ENCODE measurements around the gene UNC13D.

Gene UNC13D

GRCh38 chr17:75834279-75834920, 9.8 kb downstream of the UNC13D start:
- DNase-seq (ENCODE audit: low read depth), result no peak
- TF ChIP-seq CTCF (IDR thresholded peaks at IDR 0.05; ENCODE audit: insufficient read depth, low read depth, low read length, missing control alignments), result no peak
- H3K4me3 ChIP-seq (ENCODE audit: low read length), result no peak overlapping the region

DNA sequence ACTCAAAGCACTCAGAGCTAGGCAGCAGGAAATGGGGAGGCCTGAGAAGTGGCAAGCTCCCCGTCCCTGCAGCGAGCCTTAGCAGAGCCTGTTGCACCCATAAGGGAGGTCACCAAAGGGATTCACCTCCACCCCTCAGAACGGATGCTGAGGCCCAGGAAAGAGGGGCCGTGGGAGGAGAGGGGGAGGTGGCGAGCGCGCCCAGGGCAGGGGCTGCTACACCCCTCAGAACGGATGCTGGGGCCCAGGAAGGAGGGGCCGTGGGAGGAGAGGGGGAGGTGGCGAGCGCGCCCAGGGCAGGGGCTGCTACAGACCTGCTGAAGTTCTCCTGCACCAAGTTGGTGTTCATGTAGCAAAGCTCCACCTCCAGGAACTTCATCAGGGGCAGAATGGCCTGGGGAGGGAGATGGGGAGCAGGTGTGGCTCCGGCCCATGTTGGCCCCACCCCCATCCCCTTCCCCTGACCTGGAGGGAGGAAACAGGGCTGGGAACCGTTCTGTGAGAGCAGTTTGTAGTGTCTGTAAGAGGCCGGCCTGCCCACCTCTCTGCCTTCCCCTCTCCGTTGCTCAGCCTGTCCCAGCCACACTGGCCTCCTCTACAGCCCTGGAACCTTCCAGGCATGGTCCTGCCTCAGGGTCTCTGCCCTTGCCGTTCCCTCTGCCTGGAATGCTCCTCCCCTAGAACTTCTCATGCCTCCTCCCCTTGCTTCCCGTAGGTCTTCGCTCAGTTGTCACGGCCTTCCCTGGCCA, 11.4 kb downstream of the UNC13D start:
- no peak for DNase-seq (ENCODE audit: low read depth)
- no peak overlapping the region for H3K4me3 ChIP-seq (ENCODE audit: low read length)
- TF ChIP-seq CTCF (IDR thresholded peaks at IDR 0.05; ENCODE audit: insufficient read depth, low read depth, low read length, missing control alignments), result no peak

- peak; percentile 61 for DNase-seq (ENCODE audit: low read depth)
- H3K4me3 ChIP-seq (ENCODE audit: low read length), result no peak overlapping the region
- TF ChIP-seq CTCF (IDR thresholded peaks at IDR 0.05; ENCODE audit: insufficient read depth, low read depth, low read length, missing control alignments), result no peak
Observed at GRCh38 chr17:75832164-75832651, 12.0 kb downstream of the UNC13D start.

GRCh38 chr17:75831032-75831571, 13.1 kb downstream of the UNC13D start:
- TF ChIP-seq CTCF (IDR thresholded peaks at IDR 0.05; ENCODE audit: insufficient read depth, low read depth, low read length, missing control alignments), result no peak
- no peak overlapping the region for H3K4me3 ChIP-seq (ENCODE audit: low read length)
- no peak for DNase-seq (ENCODE audit: low read depth)

DNA sequence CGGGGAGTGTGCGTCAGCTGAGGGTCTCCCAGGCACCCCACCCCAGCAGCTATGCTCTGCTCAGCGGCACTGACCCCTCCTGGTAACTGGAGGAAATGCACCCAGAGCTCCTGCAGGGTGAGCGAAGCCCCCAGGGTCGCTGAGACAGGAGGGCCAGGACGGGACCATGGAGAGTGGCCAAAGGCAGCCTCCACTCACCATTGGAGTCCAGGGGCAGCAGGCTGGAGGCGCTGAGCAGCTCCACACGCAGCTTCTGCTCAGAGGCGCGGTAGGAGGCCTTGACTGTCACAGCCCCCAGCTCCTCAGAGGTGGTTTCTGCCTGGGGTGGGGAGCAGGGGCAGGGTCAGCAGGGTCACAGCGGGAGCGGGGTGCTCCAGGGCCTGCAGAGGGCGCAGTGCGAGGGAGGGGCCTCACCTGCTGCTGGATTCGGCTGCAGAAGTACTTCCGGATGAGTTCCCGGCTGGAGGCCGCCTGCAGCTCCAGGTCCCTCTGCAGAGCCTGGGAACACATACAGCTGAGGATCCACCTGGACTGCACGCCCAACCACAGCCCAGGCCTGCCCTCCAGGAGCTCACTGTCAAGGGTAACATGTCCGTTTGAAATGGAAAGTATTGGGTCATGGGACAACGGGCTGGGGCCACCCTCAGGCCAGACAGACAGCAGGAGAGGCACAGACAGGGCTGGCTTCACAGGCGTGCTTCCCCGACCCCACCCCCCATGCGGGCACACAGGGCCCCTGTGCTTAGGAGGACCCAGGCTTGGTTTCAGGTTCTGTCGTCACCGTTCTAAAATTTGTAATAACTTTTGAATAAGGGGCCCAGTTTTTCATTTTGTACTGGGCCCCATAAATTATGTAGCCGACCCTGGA, 13.8 kb downstream of the UNC13D start:
- H3K4me3 ChIP-seq (ENCODE audit: low read length), result no peak overlapping the region
- TF ChIP-seq CTCF (IDR thresholded peaks at IDR 0.05; ENCODE audit: insufficient read depth, low read depth, low read length, missing control alignments), result peak; percentile 37
- no peak for DNase-seq (ENCODE audit: low read depth)

DNA sequence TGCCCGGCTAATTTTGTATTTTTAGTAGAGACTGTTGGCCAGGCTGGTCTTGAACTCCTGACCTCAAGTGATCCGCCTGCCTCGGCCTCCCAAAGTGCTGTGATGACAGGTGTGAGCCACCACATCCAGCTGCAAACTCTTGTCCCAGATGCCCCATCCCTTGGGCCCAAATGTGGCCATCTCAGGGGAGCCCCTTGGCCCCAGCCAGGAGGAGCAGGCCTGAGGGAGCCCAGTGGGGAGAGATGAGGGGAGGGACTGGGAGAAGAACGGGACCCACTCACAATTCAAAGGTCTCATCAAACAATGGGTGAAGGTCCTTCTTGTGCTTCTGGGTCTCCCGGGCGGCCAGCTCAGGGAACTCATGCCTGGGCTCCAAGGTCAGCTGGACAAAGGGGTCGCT, 14.5 kb downstream of the UNC13D start:
- DNase-seq (ENCODE audit: low read depth), result no peak
- no peak overlapping the region for H3K4me3 ChIP-seq (ENCODE audit: low read length)
- no peak for TF ChIP-seq CTCF (IDR thresholded peaks at IDR 0.05; ENCODE audit: insufficient read depth, low read depth, low read length, missing control alignments)

Data from epithelial cell of esophagus (primary cell).